CD14-positive monocyte (primary cell): ENCODE results near the gene KIF25. TPM values are rescaled to one million over a fixed set of nuclear protein-coding genes. Genes with fewer than 3 reads are reported as not detected.

Experiments
- DNase-seq, 3 donors: peaks; one replicate each; pipeline ENCODE4 v3.0.0-alpha.2; 2011 to 2022
- H2AFZ ChIP-seq: 2 replicates; pipeline ENCODE4 v1.6.0; 2012; ENCODE audit warnings: mild to moderate bottlenecking, low read depth, low read length, inconsistent platforms; ENCODE audit not compliant: insufficient read depth, poor library complexity, severe bottlenecking
- H3K27ac ChIP-seq, 2 donors: 1 replicate in 1 of 2; 2 replicates in 1 of 2; pipeline ENCODE4 v1.5.1; 2012 to 2013; ENCODE audit warnings: low read length in 2 of 2, control low read depth in 1 of 2, inconsistent platforms in 1 of 2, low read depth in 1 of 2, mild to moderate bottlenecking in 1 of 2
- H3K27me3 ChIP-seq, 2 donors: one replicate each; pipeline versions ENCODE4 v1.6.0 to v1.6.1; 2011 to 2013; ENCODE audit warnings: low read length in 2 of 2; ENCODE audit not compliant: control insufficient read depth in 2 of 2, insufficient read depth in 2 of 2
- H3K36me3 ChIP-seq, 2 donors: replicated peaks in 1 of 2; 1 replicate in 1 of 2; 2 replicates in 1 of 2; pipeline versions ENCODE4 v1.5.1 to v1.6.1; 2012 to 2013; ENCODE audit warnings: low read length in 2 of 2, control low read depth in 1 of 2, inconsistent platforms in 1 of 2, mild to moderate bottlenecking in 1 of 2; ENCODE audit not compliant: insufficient read depth in 2 of 2, control insufficient read depth in 1 of 2
- H3K4me1 ChIP-seq, 2 donors: 1 replicate in 1 of 2; 2 replicates in 1 of 2; pipeline versions ENCODE4 v1.5.1 to v1.6.1; 2012 to 2013; ENCODE audit warnings: low read length in 2 of 2, control low read depth in 1 of 2, inconsistent platforms in 1 of 2, mild to moderate bottlenecking in 1 of 2, moderate library complexity in 1 of 2; ENCODE audit not compliant: insufficient read depth in 2 of 2, control insufficient read depth in 1 of 2
- H3K4me2 ChIP-seq: replicated peaks from 2 replicates; pipeline ENCODE3; 2012; ENCODE audit warnings: low read length, moderate library complexity, mild to moderate bottlenecking; ENCODE audit not compliant: poor library complexity, severe bottlenecking; ENCODE audit errors: extremely low read depth
- H3K4me3 ChIP-seq, 3 experiments: fragments of 200-600 bp in 1 of 3; sonication (generic) in 1 of 3; replicated peaks in 1 of 3; 1 replicate in 2 of 3; 2 replicates in 1 of 3; pipeline ENCODE4 v1.5.1; 2011 to 2013; ENCODE audit warnings: low read length in 3 of 3, mild to moderate bottlenecking in 3 of 3, control low read depth in 2 of 3, low read depth in 2 of 3, inconsistent platforms in 1 of 3, moderate library complexity in 1 of 3
- H3K79me2 ChIP-seq: 2 replicates; pipeline ENCODE4 v1.6.0; 2012; ENCODE audit warnings: mild to moderate bottlenecking, control low read depth, inconsistent platforms, low read length, moderate library complexity; ENCODE audit not compliant: insufficient read depth
- H3K9ac ChIP-seq: 2 replicates; pipeline ENCODE4 v1.6.0; 2017; ENCODE audit warnings: low read length, mild to moderate bottlenecking; ENCODE audit not compliant: insufficient read depth, poor library complexity, severe bottlenecking
- H3K9me3 ChIP-seq, 2 donors: replicated peaks in 1 of 2; 1 replicate in 1 of 2; 2 replicates in 1 of 2; pipeline versions ENCODE4 v1.5.1 to v1.6.1; 2012 to 2013; ENCODE audit warnings: low read length in 2 of 2, control low read depth in 1 of 2; ENCODE audit not compliant: control insufficient read depth in 1 of 2, insufficient read depth in 1 of 2
- H4K20me1 ChIP-seq: 2 replicates; pipeline ENCODE4 v1.6.0; 2012; ENCODE audit warnings: mild to moderate bottlenecking, low read length, control low read depth, moderate library complexity; ENCODE audit not compliant: insufficient read depth
- H3K27ac Mint-ChIP-seq, 7 donors: one replicate each; pipeline ENCODE4 v1.8.0; 2020; ENCODE audit warnings: mild to moderate bottlenecking in 7 of 7, mixed read lengths in 7 of 7, moderate library complexity in 6 of 7, inconsistent platforms in 2 of 7
- H3K27me3 Mint-ChIP-seq, 3 donors: one replicate each; pipeline ENCODE4 v1.8.0; 2021 to 2022; ENCODE audit warnings: low read depth in 3 of 3, mild to moderate bottlenecking in 3 of 3, mixed read lengths in 3 of 3, moderate library complexity in 3 of 3, inconsistent platforms in 1 of 3
- H3K36me3 Mint-ChIP-seq, 2 donors: one replicate each; pipeline ENCODE4 v1.8.0; 2020; ENCODE audit warnings: mixed read lengths in 2 of 2, inconsistent platforms in 1 of 2, mild to moderate bottlenecking in 1 of 2
- H3K4me1 Mint-ChIP-seq: one replicate; pipeline ENCODE4 v1.8.0; 2020; ENCODE audit warnings: mild to moderate bottlenecking, mixed read lengths
- H3K4me3 Mint-ChIP-seq, 2 donors: one replicate each; pipeline ENCODE4 v1.8.0; 2020; ENCODE audit warnings: mild to moderate bottlenecking in 2 of 2, mixed read lengths in 2 of 2, moderate library complexity in 1 of 2
- H3K9me3 Mint-ChIP-seq, 7 donors: one replicate each; pipeline ENCODE4 v1.8.0; 2020 to 2022; ENCODE audit warnings: mixed read lengths in 7 of 7, mild to moderate bottlenecking in 6 of 7, moderate library complexity in 6 of 7, inconsistent platforms in 2 of 7
- WGBS: methylation state at CpG from one replicate; pipeline ENCODE4 v1.1.5; 2013; ENCODE audit warnings: missing lambda C conversion rate; ENCODE audit not compliant: insufficient coverage; 5-methylcytosine and 5-hydroxymethylcytosine counted together
- intact Hi-C, 2 donors: fragments of 100-400 bp; cut with micrococcal nuclease; formaldehyde crosslinking; loops; one replicate each; pipeline versions ENCODE4 v1.15.0 to v1.15.1; 2023
- polyA plus RNA-seq, 3 donors: library from polyadenylated mRNA; depleted of rRNA in 1 of 3; unstranded in 2 of 3; stranded (reverse) in 1 of 3; fragments of 300-500 nt in 2 of 3; fragments of >200 nt in 1 of 3; fragmentation: Illumina TruSeq in 2 of 3; gene quantifications; 1 replicate in 2 of 3; 2 replicates in 1 of 3; pipeline ENCODE4 v1.2.3, GENCODE V29; 2012 to 2021
- TF ChIP-seq, protein P1 (sequence below): fragments of 200-600 bp; IDR thresholded peaks from one replicate; pipeline ENCODE4 v1.8.0; 2022; ENCODE audit warnings: antibody characterized with exemption, mild to moderate bottlenecking

KIF25 gene
- polyA plus RNA-seq, 3 donors = not detected

DNA sequence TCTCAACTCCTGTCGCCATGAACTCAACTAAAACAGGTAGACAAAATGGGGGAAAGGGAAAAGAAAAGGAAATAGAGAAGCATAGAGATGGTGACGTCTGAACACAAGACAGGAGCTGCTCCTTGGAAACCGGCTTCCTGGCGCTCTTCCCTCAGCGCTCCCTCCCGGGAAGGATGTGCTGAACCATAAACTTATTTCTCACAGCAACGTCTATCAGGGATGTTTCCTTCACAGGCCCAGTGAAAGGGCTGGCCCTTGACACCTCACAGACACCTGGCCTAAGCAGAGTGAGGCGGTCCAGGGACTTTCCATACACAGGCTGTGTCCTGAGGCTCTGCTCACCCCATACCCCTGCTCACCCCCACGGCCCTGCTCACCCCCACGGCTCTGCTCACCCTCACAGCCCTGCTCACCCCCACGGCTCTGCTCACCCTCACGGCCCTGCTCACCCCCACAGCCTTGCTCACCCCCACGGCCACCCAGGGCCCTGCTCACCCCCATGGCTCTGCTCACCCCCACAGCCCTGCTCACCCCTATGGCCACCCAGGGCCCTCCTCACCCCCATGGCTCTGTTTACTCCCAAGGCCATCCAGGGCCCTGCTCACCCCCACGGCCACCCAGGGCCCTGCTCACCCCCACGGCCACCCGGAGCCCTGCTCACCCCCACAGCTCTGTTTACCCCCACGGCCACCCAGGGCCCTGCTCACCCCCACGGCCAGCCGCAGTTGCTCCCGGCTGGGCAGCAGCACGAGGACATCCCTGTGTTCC is 80.9 kb downstream of the KIF25 start:
- no peak overlapping the region for H3K4me3 ChIP-seq
- Mint-ChIP-seq H3K27me3 (peaks cover 0 to 4% (median 1%) of the 10 kb centered on the region in 3 donors), H3K9me3 (peaks cover 0 to 6% (median 4%) of the 10 kb centered on the region in 7 donors), H3K4me3 (no peak overlapping the region), H3K36me3 (no peaks in the 10 kb centered on the region), H3K27ac (peak overlapping the region in 1 of 7 donors; percentile 43), H3K4me1 (no peaks in the 10 kb centered on the region)
- H3K36me3 ChIP-seq = no peaks in the 10 kb centered on the region
- H3K4me2 ChIP-seq = no peak overlapping the region
- H3K27ac ChIP-seq = no peak overlapping the region
- no peaks in the 10 kb centered on the region for H3K27me3 ChIP-seq
- H3K9ac ChIP-seq = no peak overlapping the region
- no peak overlapping the region for H2AFZ ChIP-seq
- no peak for DNase-seq
- WGBS = 71% methylated on average over 9 of the region's 21 CpGs
- intact Hi-C loops = no loop called here
- no peaks in the 10 kb centered on the region for H3K4me1 ChIP-seq
- TF ChIP-seq, protein P1, sequence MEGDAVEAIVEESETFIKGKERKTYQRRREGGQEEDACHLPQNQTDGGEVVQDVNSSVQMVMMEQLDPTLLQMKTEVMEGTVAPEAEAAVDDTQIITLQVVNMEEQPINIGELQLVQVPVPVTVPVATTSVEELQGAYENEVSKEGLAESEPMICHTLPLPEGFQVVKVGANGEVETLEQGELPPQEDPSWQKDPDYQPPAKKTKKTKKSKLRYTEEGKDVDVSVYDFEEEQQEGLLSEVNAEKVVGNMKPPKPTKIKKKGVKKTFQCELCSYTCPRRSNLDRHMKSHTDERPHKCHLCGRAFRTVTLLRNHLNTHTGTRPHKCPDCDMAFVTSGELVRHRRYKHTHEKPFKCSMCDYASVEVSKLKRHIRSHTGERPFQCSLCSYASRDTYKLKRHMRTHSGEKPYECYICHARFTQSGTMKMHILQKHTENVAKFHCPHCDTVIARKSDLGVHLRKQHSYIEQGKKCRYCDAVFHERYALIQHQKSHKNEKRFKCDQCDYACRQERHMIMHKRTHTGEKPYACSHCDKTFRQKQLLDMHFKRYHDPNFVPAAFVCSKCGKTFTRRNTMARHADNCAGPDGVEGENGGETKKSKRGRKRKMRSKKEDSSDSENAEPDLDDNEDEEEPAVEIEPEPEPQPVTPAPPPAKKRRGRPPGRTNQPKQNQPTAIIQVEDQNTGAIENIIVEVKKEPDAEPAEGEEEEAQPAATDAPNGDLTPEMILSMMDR = no peak
- H3K9me3 ChIP-seq = peaks cover 14 to 24% of the 10 kb centered on the region in 2 donors
- H3K79me2 ChIP-seq = no peaks in the 10 kb centered on the region
- no peaks in the 10 kb centered on the region for H4K20me1 ChIP-seq

DNA sequence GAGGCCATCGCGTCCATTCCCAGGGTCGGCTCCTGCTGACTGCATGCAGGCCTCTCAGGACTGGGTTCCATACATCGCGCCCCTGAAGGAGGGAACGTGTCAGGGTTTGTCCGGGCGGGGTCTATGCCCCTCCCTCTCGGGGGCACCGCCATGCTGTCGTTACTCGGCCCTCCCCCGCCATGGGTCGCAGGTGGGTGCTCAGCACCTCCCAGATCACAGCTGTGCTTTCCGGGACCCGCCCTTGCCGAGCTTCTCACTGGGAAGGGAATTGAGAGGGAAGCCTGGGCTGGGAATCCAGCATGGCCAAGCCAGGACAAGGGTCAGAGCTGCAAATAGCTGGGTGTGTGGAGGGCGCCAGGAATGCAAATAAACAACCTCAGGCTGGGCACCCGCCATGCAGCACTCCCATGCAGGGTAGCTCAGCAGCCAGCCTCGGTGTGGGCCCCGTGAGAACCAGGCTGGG is 81.5 kb downstream of the KIF25 start, which contains the start of gene FRMD1:
Gene FRMD1 (minus strand): TSS at position 270 of the 463 bp plus-strand sequence. CDS start 118 bp downstream, at position 152.
- Mint-ChIP-seq H3K9me3 (peaks cover 0 to 6% (median 4%) of the 10 kb centered on the region in 7 donors), H3K4me1 (no peaks in the 10 kb centered on the region), H3K36me3 (no peaks in the 10 kb centered on the region), H3K27me3 (peaks cover 0 to 4% (median 1%) of the 10 kb centered on the region in 3 donors), H3K4me3 (no peak within 1 kb of the TSS), H3K27ac (peak within 1 kb of the TSS in 1 of 7 donors; percentile 43)
- DNase-seq = no peak
- no peak within 1 kb of the TSS for H3K9ac ChIP-seq
- no peaks in the 10 kb centered on the region for H3K27me3 ChIP-seq
- no peak within 1 kb of the TSS for H3K4me2 ChIP-seq
- H3K4me3 ChIP-seq = no peak within 1 kb of the TSS
- no peaks in the 10 kb centered on the region for H4K20me1 ChIP-seq
- H3K36me3 ChIP-seq = no peaks in the 10 kb centered on the region
- no peaks in the 10 kb centered on the region for H3K79me2 ChIP-seq
- H2AFZ ChIP-seq = no peak within 1 kb of the TSS
- peaks cover 11 to 21% of the 10 kb centered on the region in 2 donors for H3K9me3 ChIP-seq
- intact Hi-C loops = no loop called here
- TF ChIP-seq, protein P1 = no peak
- no peak within 1 kb of the TSS for H3K27ac ChIP-seq
- WGBS = 89% methylated on average over 18 of the region's 21 CpGs
- H3K4me1 ChIP-seq = no peaks in the 10 kb centered on the region
